ENCODE measurements around the gene BRAP. TPM values are rescaled to one million over a fixed set of nuclear protein-coding genes. Genes with fewer than 3 reads are reported as not detected.
"Not testable (repeated sequence)": the region's sequence is repeated elsewhere in the genome, so short reads cannot be mapped to it uniquely, and the experiment has no call there.

BRAP gene
- total RNA-seq, 4 donors from 2014 or later, result 21.7 to 26.5 (median 23.1) TPM

GRCh38 chr12:111605911-111606766 is 79.6 kb downstream of the BRAP start:
- no peak for ATAC-seq
- H3K36me3 ChIP-seq, result no peaks in the 10 kb centered on the region
- no peak overlapping the region for H3K27ac ChIP-seq
- WGBS, 2 donors (ENCODE audit: low coverage in 1 of 2), result 74 to 89% methylated on average over 3 to 7 of the region's 7 CpGs
- H3K27me3 ChIP-seq, result no peaks in the 10 kb centered on the region
- no peak overlapping the region for H3K4me3 ChIP-seq
- no peaks in the 10 kb centered on the region for H3K9me3 ChIP-seq
- no peaks in the 10 kb centered on the region for H3K4me1 ChIP-seq
- TF ChIP-seq POLR2AphosphoS5 (IDR thresholded peaks at IDR 0.05) (no peak), CTCF (IDR thresholded peaks at IDR 0.05) (no peak), POLR2A (IDR thresholded peaks at IDR 0.05) (no peak), EP300 (IDR thresholded peaks at IDR 0.05) (no peak)

GRCh38 chr12:111602857-111603256 is 82.9 kb downstream of the BRAP start:
- H3K27me3 ChIP-seq, H3K36me3 ChIP-seq, H3K9me3 ChIP-seq, ATAC-seq, H3K27ac ChIP-seq, H3K4me3 ChIP-seq: not testable (repeated sequence)
- 85 to 87% methylated on average over 7 of the region's 11 CpGs for WGBS, 2 donors (ENCODE audit: low coverage in 1 of 2)
- H3K4me1 ChIP-seq, result peaks cover 0 to 11% (median 0%) of the 10 kb centered on the region in 3 donors

GRCh38 chr12:111602348-111602747 is 83.4 kb downstream of the BRAP start:
- WGBS, 2 donors (ENCODE audit: low coverage in 1 of 2), result 94% methylated on average over 2 of the region's 2 CpGs; no CpG with 5 or more reads in 1 of the 2 donors
- Histone ChIP-seq H3K36me3 (no peaks in the 10 kb centered on the region), H3K4me3 (no peak overlapping the region), H3K9me3 (no peaks in the 10 kb centered on the region), H3K4me1 (peaks cover 0 to 11% (median 0%) of the 10 kb centered on the region in 3 donors), H3K27me3 (no peaks in the 10 kb centered on the region), H3K27ac (no peak overlapping the region)
- no peak for ATAC-seq
- TF ChIP-seq EP300 (IDR thresholded peaks at IDR 0.05) (no peak), POLR2AphosphoS5 (IDR thresholded peaks at IDR 0.05) (no peak), POLR2A (IDR thresholded peaks at IDR 0.05) (no peak), CTCF (IDR thresholded peaks at IDR 0.05) (no peak)

GRCh38 chr12:111600986-111601385 is 84.8 kb downstream of the BRAP start:
- ATAC-seq, H3K27me3 ChIP-seq, H3K36me3 ChIP-seq, H3K4me3 ChIP-seq, H3K9me3 ChIP-seq: not testable (repeated sequence)
- Histone ChIP-seq H3K27ac (peak overlapping the region in 1 of 4 donors; percentile 97), H3K4me1 (peaks cover 0 to 25% (median 6%) of the 10 kb centered on the region in 3 donors)
- WGBS, 2 donors (ENCODE audit: low coverage in 1 of 2), result 88 to 91% methylated on average over 3 to 7 of the region's 12 CpGs

- Histone ChIP-seq H3K27me3 (no peaks in the 10 kb centered on the region), H3K4me3 (peak overlapping the region; percentile 95), H3K9me3 (no peaks in the 10 kb centered on the region), H3K36me3 (no peaks in the 10 kb centered on the region), H3K27ac (peak overlapping the region; percentile 81 to 99 (median 96)), H3K4me1 (peaks cover 0 to 33% (median 9%) of the 10 kb centered on the region in 3 donors)
- TF ChIP-seq EP300 (IDR thresholded peaks at IDR 0.05) (no peak), POLR2AphosphoS5 (IDR thresholded peaks at IDR 0.05) (no peak), POLR2A (IDR thresholded peaks at IDR 0.05) (no peak)
- 4 to 7% methylated on average over 5 of the region's 5 CpGs for WGBS, 2 donors (ENCODE audit: low coverage in 1 of 2)
- no peak for ATAC-seq
These were observed 85.5 kb downstream of the BRAP start for GRCh38 chr12:111600205-111600642.

GRCh38 chr12:111599453-111600204 is 86.1 kb downstream of the BRAP start:
- Histone ChIP-seq H3K4me3 (peak overlapping the region; percentile 95), H3K27me3 (no peaks in the 10 kb centered on the region), H3K36me3 (no peaks in the 10 kb centered on the region), H3K27ac (peak overlapping the region; percentile 81 to 99 (median 96)), H3K4me1 (peaks cover 0 to 39% (median 10%) of the 10 kb centered on the region in 3 donors), H3K9me3 (no peaks in the 10 kb centered on the region)
- TF ChIP-seq POLR2AphosphoS5 (IDR thresholded peaks at IDR 0.05), result peak; percentile 95
- peak in 1 of 4 experiments; percentile 13 for TF ChIP-seq CTCF (IDR thresholded peaks at IDR 0.05)
- no peak for TF ChIP-seq EP300 (IDR thresholded peaks at IDR 0.05)
- peak; percentile 76 to 78 for TF ChIP-seq POLR2A (IDR thresholded peaks at IDR 0.05)
- ATAC-seq, result peak; percentile 94
- 0% methylated on average over 5 to 7 of the region's 56 CpGs for WGBS, 2 donors (ENCODE audit: low coverage in 1 of 2)
